HK-2 (cell line): ENCODE data around the gene TPST2.
"Not testable (repeated sequence)": the region's sequence is repeated elsewhere in the genome, so short reads cannot be mapped to it uniquely, and the experiment has no call there.

Experiments
- DNase-seq: peaks from one replicate; pipeline ENCODE4 v3.0.0-alpha.2; 2018; ENCODE audit not compliant: unreplicated experiment

TPST2 gene

DNA sequence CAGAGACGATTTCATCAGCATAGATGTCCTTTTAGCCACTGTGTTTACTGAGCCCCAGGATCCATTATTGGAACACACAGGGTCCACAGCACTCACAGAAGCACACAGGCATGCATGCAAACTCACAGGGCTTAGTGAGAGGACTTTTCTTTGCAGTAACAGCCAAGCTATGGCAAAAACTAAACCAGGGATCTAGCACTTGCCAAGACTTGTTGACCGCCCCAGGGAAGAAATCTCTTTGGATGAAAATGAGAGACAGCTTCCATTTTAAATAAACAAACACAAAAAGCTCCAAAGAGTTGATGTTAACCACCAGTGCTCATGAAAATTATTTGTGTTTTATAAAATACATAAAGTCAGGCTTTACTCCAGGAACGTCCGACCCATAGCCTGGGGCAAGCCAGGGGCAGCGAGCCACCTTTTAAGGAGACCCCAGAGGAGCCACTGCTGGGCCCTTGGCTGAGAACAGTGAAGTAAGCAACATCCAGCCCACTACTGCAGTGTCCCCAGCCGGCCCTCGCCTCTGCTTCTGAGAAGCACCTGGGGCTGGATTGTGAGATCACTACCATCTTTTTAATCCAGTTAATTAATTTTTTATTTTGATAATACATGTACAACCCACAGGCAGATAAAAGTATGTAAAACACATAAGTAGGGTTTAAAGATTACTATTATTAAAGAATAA is 55.6 kb downstream of the TPST2 start:
- DNase-seq: no peak

DNA sequence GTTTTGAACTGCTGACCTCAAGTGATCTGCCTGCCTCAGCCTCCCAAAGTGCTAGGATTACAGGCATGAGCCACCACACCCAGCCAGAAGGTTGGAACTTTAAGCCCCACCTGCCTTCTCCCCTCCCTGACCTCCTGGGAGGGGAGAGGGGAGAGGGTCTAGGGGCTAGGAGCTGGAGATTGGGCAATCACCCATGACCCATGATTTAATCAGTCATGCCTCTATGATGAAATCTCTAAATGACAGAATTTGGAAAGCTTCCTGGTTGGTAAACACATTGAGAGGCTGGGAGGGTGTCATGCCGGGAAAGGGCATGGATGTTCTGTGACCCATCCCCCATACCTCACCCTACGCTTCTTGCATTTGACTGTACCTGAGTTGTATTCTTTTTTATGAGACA is 60.6 kb downstream of the TPST2 start:
- no peak for DNase-seq

DNA sequence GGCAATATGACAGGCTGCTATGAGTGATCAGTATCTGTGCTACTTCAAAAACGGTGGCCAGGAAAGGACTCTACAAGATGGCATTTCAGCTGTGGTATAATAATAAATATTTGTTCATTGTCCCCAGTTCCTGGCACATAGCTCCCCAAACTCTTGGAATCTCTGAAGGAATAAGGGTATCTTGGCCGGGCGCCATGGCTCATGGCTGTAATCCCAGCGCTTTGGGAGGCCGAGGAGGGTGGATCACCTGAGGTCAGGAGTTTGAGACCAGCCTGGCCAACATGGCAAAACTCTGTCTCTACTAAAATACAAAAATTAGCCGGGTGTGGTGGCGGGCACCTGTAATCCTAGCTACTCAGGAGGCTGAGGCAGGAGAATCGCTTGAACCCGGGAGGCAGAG is 61.4 kb downstream of the TPST2 start:
- DNase-seq: not testable (repeated sequence)

DNA sequence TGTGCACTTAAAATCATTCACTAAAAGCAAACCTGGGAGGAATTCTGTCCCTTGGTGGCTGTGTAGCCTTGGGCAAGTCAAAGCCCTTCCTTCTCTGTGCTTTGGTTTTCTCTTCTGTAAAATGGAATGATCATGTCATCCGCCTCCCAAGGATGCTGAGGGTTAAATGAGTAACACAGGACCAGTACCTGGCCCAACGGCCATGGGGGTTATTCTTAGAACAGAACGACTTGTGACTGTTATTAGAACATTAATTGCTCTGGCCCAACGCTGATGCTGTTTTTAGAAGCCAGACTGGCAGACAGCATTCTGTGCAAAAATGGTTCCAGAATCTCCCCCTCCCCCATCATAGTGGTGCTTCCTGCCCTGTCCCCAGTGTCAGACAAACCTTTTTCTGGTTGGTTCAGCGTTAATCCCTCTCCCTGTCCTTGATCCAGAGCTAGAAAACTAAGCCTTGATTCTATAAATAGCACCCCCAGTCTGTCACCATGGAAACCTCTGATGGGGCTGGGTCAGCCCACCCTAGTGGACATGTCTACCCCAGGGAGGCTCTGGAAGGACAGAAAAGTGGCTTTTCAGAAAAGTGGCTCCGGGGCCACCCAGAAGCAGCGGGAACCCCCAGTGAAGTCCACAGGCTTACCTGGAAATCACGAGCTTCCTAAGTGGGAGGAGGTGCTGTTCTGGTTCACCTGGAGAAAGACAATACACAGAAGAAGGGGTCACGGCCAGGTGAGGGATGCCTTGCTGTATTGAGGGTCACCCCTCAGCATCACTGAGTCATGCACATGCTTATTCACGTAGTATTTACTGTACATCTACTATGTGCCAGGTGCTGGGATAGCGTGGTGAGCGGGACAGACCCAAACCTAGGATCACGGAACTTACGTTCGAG is 62.1 kb downstream of the TPST2 start:
- no peak for DNase-seq

DNA sequence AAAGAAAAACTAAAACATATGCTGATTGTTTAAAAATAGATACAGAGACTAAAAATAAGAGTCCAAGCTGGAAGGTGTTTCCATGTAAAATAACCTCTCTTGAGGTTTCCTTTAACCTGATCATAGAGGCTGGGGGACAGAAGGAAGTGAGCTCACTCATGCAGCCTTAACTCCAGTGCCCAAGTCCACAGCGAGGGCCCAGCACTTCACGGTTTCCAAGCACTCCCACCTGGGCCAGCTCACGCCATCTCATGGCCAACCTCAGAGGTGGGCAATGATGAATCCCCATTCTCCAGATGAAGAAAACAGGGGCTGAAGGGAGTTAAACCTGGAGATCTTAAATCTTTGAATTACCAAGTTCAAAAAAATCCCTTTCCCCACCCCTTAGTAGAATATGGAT is 62.8 kb downstream of the TPST2 start:
- no peak for DNase-seq

DNA sequence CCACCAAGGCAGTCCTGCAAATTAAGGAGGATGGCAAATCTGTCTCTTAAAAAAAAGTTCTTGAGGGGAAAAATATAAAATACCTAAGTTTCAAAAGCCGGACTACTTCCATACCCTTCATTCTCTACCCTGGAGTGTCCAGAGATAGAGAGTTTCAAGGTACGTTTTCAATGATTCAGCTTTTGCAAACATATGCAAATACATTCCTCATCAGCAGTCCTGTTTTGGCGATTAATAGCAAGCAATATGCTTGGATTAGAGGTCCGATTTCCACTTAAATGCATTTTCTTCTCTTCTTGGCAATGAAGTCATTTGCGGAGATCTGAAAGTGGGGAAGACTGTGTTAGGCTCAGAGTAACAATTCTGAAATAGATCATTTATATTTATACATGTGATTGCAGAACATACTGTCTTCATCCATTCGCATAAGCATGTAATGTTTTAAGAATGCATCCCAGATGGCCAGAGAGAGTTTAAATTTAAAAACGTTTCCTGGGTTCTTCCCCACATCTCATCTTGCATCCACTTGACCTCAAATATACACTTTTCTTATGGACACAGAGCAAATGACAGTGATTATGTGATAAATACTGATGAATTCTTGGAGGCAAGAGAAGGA is 63.9 kb downstream of the TPST2 start:
- no peak for DNase-seq

DNA sequence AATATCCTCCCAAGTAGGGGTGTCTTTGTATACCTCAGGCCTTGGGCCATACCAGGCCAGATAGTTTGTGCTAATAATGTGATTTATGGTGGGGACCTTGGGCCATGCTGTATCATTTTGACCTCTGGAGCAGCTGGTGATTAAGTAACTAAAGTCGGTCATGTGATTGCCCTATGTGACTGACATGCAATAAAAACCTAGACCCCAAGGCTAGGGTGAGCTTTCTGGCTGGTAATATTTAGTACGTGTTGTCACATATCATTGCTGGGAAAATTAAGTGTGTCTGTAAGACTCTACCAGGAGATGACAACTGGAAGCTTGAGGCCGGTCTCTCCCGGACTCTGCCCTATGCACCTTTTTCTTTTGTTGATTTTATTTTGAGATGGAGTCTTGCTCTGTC is 65.1 kb downstream of the TPST2 start:
- no peak for DNase-seq

DNA sequence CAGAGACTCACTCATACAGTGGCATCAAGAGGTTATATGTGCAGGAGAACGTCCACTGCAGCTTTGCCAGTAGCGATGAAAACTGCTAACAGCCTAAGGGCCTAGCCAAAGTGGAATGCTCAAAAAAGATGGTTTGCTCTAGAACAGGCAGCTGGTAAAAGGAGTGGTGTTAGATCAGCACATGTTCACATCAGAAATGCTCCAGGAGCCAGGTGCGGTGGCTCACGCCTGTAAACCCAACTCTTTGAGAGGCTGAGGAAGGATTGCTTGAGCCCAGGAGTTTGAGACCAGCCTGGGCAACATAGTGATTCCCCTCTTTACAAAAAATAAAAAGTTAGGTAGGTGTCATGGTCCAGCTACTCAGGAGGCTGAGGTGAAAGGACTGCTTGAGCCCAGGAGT is 67.3 kb downstream of the TPST2 start:
- no peak for DNase-seq

DNA sequence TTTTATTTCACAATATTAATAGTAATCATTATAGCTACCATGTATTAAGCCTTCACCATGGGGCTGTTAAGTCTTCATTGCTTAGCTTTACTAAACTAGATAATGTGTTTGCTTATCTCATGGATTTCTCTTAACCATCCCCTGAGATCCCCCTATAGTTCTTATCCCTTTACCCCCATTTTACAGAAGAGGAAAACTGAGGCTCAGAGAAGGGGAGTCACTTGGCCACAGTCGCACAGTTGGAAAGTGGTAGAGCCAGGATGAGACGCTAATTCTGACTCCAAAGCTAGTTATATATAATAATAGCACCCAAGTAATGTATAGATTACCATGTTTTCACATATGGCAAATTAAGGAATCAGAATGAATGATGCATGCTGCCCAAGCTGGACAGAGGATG is 67.9 kb downstream of the TPST2 start:
- no peak for DNase-seq

DNA sequence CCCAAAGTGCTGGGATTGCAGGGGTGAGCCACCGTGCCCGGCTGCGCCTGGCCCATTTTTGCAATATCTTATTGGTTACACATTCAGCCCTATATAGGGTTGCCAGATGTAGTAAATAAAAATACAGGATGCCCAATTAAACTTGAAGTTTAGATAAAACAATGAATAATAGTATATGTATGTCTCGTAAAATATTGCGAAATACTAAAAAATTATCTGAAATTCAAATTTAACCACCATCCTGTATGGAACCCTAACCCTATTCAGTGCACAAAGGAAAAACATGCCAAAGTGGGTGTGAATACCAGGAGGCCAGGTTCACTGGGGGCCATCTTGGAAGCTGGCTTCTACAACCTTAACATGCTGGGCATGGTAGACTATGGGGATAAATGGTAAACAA is 72.5 kb downstream of the TPST2 start:
- DNase-seq: no peak

DNA sequence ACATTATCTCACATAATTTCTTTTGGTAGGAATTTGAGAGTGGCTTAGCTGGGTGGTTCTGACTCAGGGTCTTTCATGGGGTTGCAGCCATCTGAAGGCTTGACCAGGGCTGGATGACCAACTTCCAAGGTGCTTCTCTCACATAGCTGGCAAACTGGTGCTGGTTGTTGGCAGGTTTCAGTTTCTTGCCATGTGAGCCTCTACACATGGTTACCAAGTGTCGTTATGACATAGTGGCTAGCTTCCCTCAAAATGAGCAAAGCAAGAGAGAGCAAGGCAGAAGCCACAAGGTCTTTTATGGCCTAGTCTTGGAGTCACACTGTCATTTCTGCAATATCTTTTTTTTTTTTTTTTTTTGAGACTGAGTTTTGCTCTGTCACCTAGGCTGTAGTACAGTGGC is 73.4 kb downstream of the TPST2 start:
- no peak for DNase-seq

DNA sequence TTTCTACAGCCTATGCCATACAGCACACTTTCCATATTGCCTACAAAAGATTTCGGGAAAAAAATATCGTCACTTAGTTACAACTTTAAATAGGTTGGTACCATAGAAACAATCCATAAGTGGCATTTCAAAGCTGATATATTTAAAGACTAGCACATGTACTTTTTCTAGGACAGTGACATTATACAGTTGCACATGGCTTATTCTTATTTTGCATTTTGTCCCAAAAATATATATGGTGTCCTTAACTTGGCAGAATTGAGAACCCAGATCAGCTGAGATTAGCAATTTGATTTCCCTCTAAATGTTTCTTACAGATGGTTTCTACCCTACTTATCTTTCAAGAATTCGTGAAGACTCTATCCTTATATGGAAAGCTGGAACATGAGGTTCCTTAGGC is 74.0 kb downstream of the TPST2 start:
- DNase-seq: no peak

DNA sequence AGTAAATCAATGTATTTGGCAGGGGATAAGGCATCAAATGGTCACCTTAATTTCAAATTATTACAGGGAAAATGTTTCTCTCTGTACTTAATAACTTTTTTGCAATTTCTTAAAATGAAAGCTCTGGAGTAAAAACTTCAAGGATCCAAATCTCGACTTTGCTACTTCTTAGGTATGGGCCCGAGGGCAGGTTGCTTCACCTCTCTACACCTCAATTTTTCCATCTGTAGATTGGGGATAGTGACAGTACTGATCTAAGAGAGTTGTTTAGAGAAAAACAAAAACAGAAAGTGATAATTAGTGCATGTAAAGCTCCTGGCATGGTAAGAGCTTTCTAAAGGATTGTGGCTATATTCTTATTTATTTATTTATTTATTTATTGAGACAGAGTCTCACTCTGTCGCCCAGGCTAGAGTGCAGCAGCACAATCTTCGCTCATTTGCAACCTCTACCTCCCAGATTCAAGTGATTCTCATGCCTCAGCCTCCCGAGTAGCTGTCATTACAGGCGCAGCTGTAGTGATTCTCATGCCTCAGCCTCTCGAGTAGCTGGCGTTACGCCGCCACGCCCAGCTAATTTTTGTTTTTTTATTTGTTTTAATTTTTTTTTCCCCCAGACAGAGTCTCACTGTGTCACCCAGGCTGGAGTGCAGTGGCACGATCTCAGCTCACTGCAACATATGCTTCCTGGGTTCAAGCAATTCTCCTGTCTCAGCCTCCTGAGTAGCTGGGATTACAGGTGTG is 75.3 kb downstream of the TPST2 start:
- DNase-seq: no peak

DNA sequence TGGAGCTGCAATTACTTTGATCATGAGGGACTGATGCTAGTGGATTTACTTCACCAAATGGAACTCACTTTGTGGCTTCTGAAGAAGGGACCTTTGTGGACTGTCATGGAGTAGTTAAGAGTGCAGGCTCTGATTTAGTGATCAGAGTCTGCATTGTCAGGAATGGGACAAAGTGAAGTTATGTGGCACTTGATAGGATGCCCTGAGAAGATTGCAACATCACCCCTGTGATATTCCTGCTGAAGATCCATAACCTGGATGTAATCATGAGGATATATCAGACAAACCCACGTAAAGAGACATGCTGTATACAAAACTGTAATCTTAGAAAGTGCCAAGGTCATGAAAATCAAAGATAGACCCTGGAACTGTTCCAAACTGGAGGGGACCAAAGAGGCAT is 76.1 kb downstream of the TPST2 start:
- no peak for DNase-seq

DNA sequence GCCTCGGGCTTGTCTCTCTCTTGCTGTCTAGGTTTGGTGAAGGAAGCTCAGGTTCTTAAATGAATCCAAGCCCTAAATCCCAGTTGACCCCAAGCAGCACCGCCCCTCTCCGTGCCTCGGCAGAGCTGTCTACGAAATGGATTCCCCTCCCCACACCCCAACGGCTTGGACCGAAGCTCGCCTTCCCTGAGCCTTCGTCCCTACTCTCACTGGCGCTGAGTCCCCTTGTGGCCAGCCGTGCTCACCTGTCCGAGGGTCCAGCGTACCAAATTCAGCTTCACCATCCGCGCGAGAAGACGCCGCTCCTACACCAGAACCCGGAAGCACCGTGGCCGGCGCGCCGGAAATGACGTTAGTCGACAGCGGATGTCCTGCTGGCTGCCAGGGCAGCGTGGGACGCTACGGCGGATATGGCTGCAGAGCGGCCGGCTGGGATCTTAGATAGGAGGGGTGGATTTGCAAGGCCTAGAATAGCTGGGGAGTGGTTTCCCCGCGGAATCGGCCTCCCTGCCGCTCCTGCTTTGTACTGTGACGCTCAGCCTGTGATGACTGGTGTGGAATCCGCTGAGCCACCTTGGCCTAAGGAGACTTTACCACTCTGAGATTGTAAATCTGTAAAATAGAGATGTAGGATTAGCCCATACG is 77.7 kb downstream of the TPST2 start, which contains the start of gene TFIP11:
TSS of gene TFIP11 (minus strand) at position 325 of the 645 bp plus-strand sequence. CDS start 2,201 bp downstream, outside the sequence.
- peak; percentile 90 for DNase-seq

DNA sequence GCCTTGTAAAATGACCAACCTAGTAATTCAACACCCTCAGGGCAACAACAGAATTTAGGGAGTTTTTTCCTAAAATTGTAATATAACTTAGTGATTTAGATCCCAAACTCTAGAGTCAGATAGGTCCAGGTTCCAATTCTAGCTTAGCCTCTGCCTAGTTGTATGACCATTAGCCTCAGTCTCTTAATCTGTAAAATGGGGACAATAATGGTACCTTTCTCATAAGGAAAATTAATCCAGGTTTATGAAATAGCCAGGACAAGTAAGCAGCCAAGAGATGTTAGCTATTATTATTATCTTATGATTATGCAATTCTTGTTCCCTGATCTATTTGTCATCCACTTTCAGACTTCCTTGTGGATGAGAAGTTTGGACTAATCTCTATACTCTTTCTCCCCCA is 81.8 kb downstream of the TPST2 start:
- no peak for DNase-seq

DNA sequence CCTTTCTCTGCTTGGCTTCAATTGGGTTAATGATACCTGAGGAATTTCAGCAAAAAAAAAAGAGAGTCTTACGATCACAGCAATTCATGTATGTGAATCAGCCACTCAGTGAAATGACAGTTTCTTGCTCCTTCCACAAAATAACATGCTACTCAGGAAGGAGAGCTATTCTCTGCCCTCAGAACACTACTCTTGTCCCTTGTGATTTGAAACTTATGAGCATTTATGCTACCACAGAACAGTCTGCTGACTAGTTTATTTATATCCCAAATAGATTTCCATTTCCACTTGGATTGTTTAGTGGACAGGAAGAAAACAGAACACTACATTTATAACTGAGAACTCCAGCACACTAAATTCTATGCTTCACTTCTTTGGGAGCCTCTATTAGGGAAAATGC is 86.2 kb downstream of the TPST2 start:
- no peak for DNase-seq

DNA sequence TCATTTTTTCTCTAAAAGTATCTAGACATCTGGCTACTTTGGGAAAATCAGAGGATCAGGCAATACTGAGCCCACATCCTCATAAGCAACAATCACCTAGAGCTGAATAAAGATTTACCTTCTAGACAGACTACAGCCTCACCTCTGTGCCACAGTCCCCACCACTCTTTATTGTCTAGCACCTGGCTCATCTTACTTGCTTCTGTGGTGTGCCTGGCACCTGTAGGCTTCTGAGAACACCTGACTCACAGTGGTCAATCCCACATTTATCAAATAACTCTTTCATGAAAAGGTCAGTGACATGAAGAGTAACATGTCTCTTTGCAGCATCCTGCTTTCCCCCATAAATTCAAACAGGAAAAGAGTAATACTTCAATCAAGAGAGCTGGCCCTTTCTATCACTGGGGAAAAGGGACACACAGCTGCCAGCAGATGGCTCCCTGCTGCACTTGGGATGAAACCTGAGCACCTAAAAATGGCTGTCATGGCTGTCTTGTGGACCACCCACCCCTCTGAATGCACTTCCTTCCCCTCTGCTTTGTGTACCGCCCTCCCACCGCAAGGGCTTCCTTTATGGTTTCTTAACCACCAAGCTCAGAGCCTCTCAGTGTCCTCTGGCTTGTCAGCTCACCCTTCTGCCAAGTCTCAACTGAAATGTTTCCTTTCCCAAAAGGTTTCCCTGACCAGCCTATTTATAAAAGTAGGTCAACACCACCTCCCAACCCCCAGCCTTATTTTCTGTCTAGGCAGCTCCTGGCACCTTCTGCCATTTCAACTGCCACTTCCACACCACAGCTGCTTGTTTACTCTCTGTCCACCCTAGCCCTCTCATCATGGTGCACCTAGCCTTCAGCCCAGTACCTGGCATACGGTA is 87.0 kb downstream of the TPST2 start:
- DNase-seq: no peak

DNA sequence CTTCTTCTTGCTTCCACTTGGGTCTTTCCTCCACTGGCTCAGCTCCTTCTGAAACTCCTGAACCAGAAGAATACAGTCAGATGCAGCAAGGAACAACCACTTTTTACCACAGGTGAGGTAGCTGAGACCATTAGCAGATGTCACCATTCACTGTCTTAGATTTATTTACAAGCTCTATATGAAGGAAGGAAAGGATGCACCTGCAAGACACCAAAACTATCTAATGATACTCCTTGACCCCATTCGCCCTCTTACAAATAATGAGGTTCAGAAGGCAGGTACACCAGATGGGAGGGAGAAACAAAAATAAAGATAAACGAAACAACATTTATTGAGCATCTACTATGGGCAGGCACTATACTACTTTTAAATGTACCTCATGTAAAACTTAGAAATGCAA is 87.9 kb downstream of the TPST2 start:
- DNase-seq: no peak

DNA sequence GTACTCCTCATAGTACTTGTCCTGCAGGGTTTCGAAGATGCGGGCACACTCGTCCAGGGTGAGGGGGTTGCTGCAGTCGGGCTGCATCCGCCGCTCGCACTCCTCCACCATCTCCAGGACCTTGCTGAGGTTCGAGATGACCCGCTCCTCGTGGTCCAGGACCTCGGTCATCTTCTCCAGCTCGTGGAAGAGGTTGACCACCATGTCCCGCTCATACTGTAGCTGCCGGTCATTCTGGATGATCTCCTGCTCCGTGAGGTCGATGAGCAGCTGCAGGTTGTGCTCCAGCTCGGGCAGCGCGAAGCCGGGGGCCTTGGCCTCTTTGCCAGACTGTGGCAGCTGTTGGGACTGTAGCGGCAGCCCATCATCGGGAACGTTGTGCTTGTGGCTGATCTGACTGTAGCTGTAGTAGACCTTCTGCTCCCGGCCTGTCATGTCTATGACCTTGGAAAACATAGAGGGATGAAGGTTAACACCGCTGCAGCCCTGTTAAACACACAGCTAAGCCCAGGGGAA is 90.7 kb downstream of the TPST2 start:
- DNase-seq: no peak
